K562 (cell line): Measurements from ENCODE around the gene SMAGP. TPM values are rescaled to one million over a fixed set of nuclear protein-coding genes. Genes with fewer than 3 reads are reported as not detected.
A peak's percentile ranks its signal among the peaks of the same experiment; 100 is the strongest.

Experiments used
- DPF2 ChIP-seq: fragments of 450-650 bp; IDR thresholded peaks from 2 replicates; pipeline ENCODE4 v1.6.1; 2016
- EP300 ChIP-seq: IDR thresholded peaks from 2 replicates; pipeline ENCODE4 v1.6.1; 2012; ENCODE audit warnings: low read length, improper control_type of control experiment
- ESRRA ChIP-seq: fragments of 450-650 bp; IDR thresholded peaks from 2 replicates; pipeline ENCODE4 v1.6.1; 2014; ENCODE audit warnings: low read depth, mild to moderate bottlenecking, moderate library complexity, borderline replicate concordance
- GATAD2A ChIP-seq: fragments of 450-650 bp; IDR thresholded peaks from 2 replicates; pipeline ENCODE4 v1.6.1; 2017
- KLF1 ChIP-seq: fragments of 450-650 bp; IDR thresholded peaks from 2 replicates; pipeline ENCODE4 v1.6.1; 2016; ENCODE audit warnings: missing genetic modification characterization, missing compliant biosample characterization
- MEF2D ChIP-seq: conservative IDR thresholded peaks from 2 replicates; pipeline ENCODE4 v1.6.1; 2016; ENCODE audit warnings: low read depth, missing genetic modification characterization, missing compliant biosample characterization
- RB1 ChIP-seq: fragments of 450-650 bp; IDR thresholded peaks from 2 replicates; pipeline ENCODE4 v1.6.1; 2017; ENCODE audit warnings: low read depth, mild to moderate bottlenecking
- SMARCC2 ChIP-seq: fragments of 450-650 bp; IDR thresholded peaks from 2 replicates; pipeline ENCODE4 v1.6.1; 2017; ENCODE audit warnings: antibody characterized with exemption, moderate library complexity, mild to moderate bottlenecking, low read depth
- SP1 ChIP-seq: sonication (generic); formaldehyde crosslinking; IDR thresholded peaks from 2 replicates; pipeline ENCODE4 v1.8.1; 2022; ENCODE audit warnings: mild to moderate bottlenecking, missing genetic modification reagents
- TSC22D4 ChIP-seq: fragments of 450-650 bp; IDR thresholded peaks from 2 replicates; pipeline ENCODE4 v1.6.1; 2016; ENCODE audit warnings: missing genetic modification characterization, missing biosample characterization, control low read depth
- polyA plus RNA-seq, 8 experiments: library from polyadenylated mRNA; depleted of rRNA in 4 of 8; stranded (reverse) in 5 of 8; unstranded in 3 of 8; fragments of >200 nt; fragmentation: Nextera tagmentation in 2 of 8; fragmentation: Illumina TruSeq in 1 of 8; extraction: Ambion mirVana in 2 of 8; extraction: Trizol in 1 of 8; gene quantifications; 2 replicates each; pipeline versions ENCODE4 v1.2.1 to v1.2.3, GENCODE V29; 2011 to 2014; ENCODE audit warnings: inconsistent platforms in 1 of 8, missing spikeins in 1 of 8
- total RNA-seq, 7 experiments: library from RNA; depleted of rRNA in 6 of 7; stranded (reverse); fragments of >200 nt in 6 of 7; fragmentation: Illumina TruSeq in 2 of 7; extraction: Trizol in 2 of 7; gene quantifications; 2 replicates each; pipeline versions ENCODE4 v1.2.1 to v1.2.3, GENCODE V29; 2011 to 2021; ENCODE audit warnings: low replicate concordance in 1 of 7
- TF ChIP-seq, protein P1 (sequence below), 2 experiments: IDR thresholded peaks; 2 replicates each; pipeline ENCODE4 v1.6.1; 2011; ENCODE audit warnings: borderline replicate concordance in 1 of 2, control low read depth in 1 of 2, low read depth in 1 of 2, low read length in 1 of 2, mild to moderate bottlenecking in 1 of 2, mixed read lengths in 1 of 2, moderate library complexity in 1 of 2; ENCODE audit not compliant: insufficient read depth in 1 of 2, insufficient read length in 1 of 2, poor library complexity in 1 of 2, severe bottlenecking in 1 of 2; ENCODE audit errors: extremely low read depth in 1 of 2
- TF ChIP-seq, protein P2 (sequence below): fragments of 450-650 bp; conservative IDR thresholded peaks from 2 replicates; pipeline ENCODE4 v1.6.1; 2016; ENCODE audit warnings: missing genetic modification characterization, low read depth, mild to moderate bottlenecking, missing compliant biosample characterization, moderate library complexity
- TF ChIP-seq, protein P3 (sequence below): fragments of 250-450 bp; sonication (Bioruptor Pico); IDR thresholded peaks from 2 replicates; pipeline ENCODE4 v1.4.0; 2020; ENCODE audit warnings: mild to moderate bottlenecking, moderate library complexity
- TF ChIP-seq, protein P4 (sequence below): conservative IDR thresholded peaks from 2 replicates; pipeline ENCODE4 v1.6.1; 2011; ENCODE audit warnings: low read depth, mild to moderate bottlenecking, low read length; ENCODE audit not compliant: control insufficient read depth
- TF ChIP-seq, protein P5 (sequence below), 3 experiments: IDR thresholded peaks in 2 of 3; conservative IDR thresholded peaks in 1 of 3; 2 replicates each; pipeline ENCODE4 v1.5.1; 2011 to 2012; ENCODE audit warnings: low read length in 3 of 3, mild to moderate bottlenecking in 3 of 3, control low read depth in 2 of 3, improper control_type of control experiment in 1 of 3, inconsistent platforms in 1 of 3, low read depth in 1 of 3, mixed read lengths in 1 of 3, moderate library complexity in 1 of 3; ENCODE audit not compliant: insufficient read depth in 2 of 3

Gene SMAGP
- total and polyA plus RNA-seq, 9 of the 15 experiments (the other 6 are each of a cell fraction or from before 2014, with no cell fraction given), result 23.1 to 62.3 (median 29.9) TPM

DNA sequence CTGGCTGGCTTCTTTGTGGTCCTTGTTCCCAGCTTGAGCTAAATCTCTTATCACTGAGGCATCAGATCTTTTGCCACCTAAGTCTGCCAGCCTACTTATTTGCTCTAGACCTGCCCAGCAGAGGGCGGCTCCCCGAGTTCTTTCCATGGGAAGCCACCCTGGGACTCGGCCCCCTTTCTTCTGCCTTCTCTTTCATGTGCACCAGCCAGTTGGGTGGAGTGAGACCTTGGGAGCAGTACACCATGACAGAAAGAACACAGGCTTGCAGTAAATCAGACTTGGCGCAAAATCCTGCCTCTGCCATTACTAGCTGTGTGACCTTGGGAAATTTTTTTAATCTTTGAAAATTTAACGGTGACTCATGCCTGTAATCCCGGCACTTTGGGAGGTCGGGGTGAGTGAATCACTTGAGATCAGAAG is 7.4 kb downstream of the SMAGP start (continued):
- TF ChIP-seq, protein P1, sequence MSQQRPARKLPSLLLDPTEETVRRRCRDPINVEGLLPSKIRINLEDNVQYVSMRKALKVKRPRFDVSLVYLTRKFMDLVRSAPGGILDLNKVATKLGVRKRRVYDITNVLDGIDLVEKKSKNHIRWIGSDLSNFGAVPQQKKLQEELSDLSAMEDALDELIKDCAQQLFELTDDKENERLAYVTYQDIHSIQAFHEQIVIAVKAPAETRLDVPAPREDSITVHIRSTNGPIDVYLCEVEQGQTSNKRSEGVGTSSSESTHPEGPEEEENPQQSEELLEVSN (IDR thresholded peaks at IDR 0.05; ENCODE audit: borderline replicate concordance in 1 of 2, extremely low read depth in 1 of 2, insufficient read depth in 1 of 2, insufficient read length in 1 of 2, low read depth in 1 of 2, low read length in 1 of 2, poor library complexity in 1 of 2, severe bottlenecking in 1 of 2), result no peak
- TF ChIP-seq, protein P2, sequence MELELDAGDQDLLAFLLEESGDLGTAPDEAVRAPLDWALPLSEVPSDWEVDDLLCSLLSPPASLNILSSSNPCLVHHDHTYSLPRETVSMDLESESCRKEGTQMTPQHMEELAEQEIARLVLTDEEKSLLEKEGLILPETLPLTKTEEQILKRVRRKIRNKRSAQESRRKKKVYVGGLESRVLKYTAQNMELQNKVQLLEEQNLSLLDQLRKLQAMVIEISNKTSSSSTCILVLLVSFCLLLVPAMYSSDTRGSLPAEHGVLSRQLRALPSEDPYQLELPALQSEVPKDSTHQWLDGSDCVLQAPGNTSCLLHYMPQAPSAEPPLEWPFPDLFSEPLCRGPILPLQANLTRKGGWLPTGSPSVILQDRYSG, result 0 out of 2 replicates have a peak, but pooled peaks have one; percentile 25
- TF ChIP-seq, protein P3, sequence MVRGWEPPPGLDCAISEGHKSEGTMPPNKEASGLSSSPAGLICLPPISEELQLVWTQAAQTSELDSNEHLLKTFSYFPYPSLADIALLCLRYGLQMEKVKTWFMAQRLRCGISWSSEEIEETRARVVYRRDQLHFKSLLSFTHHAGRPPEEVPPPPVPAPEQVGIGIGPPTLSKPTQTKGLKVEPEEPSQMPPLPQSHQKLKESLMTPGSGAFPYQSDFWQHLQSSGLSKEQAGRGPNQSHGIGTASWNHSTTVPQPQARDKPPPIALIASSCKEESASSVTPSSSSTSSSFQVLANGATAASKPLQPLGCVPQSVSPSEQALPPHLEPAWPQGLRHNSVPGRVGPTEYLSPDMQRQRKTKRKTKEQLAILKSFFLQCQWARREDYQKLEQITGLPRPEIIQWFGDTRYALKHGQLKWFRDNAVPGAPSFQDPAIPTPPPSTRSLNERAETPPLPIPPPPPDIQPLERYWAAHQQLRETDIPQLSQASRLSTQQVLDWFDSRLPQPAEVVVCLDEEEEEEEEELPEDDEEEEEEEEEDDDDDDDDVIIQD, result no peak
- TF ChIP-seq KLF1 (tag) (no peak), SMARCC2 (0 out of 2 replicates have a peak, but pooled peaks have one; percentile 27), MEF2D (tag) (no peak), EP300 (no peak), RB1 (no peak), ESRRA (peak; percentile 59; the same call in 1 of the 2 replicates), GATAD2A (0 out of 2 replicates have a peak, but pooled peaks have one; percentile 22), TSC22D4 (tag) (no peak), DPF2 (peak; percentile 45; the same call in 1 of the 2 replicates), SP1 (CRISPR knock-in tag) (no peak)
- TF ChIP-seq, protein P4, sequence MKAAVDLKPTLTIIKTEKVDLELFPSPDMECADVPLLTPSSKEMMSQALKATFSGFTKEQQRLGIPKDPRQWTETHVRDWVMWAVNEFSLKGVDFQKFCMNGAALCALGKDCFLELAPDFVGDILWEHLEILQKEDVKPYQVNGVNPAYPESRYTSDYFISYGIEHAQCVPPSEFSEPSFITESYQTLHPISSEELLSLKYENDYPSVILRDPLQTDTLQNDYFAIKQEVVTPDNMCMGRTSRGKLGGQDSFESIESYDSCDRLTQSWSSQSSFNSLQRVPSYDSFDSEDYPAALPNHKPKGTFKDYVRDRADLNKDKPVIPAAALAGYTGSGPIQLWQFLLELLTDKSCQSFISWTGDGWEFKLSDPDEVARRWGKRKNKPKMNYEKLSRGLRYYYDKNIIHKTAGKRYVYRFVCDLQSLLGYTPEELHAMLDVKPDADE, result no peak
- TF ChIP-seq, protein P5, sequence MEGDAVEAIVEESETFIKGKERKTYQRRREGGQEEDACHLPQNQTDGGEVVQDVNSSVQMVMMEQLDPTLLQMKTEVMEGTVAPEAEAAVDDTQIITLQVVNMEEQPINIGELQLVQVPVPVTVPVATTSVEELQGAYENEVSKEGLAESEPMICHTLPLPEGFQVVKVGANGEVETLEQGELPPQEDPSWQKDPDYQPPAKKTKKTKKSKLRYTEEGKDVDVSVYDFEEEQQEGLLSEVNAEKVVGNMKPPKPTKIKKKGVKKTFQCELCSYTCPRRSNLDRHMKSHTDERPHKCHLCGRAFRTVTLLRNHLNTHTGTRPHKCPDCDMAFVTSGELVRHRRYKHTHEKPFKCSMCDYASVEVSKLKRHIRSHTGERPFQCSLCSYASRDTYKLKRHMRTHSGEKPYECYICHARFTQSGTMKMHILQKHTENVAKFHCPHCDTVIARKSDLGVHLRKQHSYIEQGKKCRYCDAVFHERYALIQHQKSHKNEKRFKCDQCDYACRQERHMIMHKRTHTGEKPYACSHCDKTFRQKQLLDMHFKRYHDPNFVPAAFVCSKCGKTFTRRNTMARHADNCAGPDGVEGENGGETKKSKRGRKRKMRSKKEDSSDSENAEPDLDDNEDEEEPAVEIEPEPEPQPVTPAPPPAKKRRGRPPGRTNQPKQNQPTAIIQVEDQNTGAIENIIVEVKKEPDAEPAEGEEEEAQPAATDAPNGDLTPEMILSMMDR (IDR thresholded peaks at IDR 0.05 in 2 of 3, conservative IDR thresholded peaks at IDR 0.05 in 1 of 3; ENCODE audit: insufficient read depth in 2 of 3, low read depth in 1 of 3, low read length in 3 of 3), result peak; percentile 50 to 55 (median 52)
